Measurements from ENCODE around the gene DCLK1. TPM values are rescaled to one million over a fixed set of nuclear protein-coding genes. Genes with fewer than 3 reads are reported as not detected.

Gene DCLK1
- total RNA-seq, 1 experiment from 2014 or later = 36.2 TPM

GRCh38 chr13:35792021-35792420, 339.2 kb downstream of the DCLK1 start:
- H3K4me1 ChIP-seq (ENCODE audit: insufficient read depth, low read length) = no peaks in the 10 kb centered on the region
- Mint-ChIP-seq H3K9me3 (no peaks in the 10 kb centered on the region), H3K36me3 (ENCODE audit: insufficient read depth in 1 of 3, low read depth in 3 of 3) (no peaks in the 10 kb centered on the region), H3K27me3 (ENCODE audit: low read depth) (no peaks in the 10 kb centered on the region), H3K4me3 (no peak overlapping the region), H3K4me1 (peaks cover 15 to 29% of the 10 kb centered on the region in 2 experiments), H3K27ac (no peak overlapping the region)
- no peak overlapping the region for H3K4me2 ChIP-seq (ENCODE audit: insufficient read depth, insufficient read length, low read length)
- H3T11ph ChIP-seq (ENCODE audit: low read length) = no peak overlapping the region
- H3K23me2 ChIP-seq (ENCODE audit: insufficient read length, low read depth, low read length, poor library complexity, severe bottlenecking) = no peaks in the 10 kb centered on the region
- no peak overlapping the region for H2BK20ac ChIP-seq (ENCODE audit: low read depth, low read length, poor library complexity, severe bottlenecking)
- H2AK5ac ChIP-seq (ENCODE audit: insufficient read length, low read length) = no peak overlapping the region
- H3K4ac ChIP-seq (ENCODE audit: low read depth, low read length) = no peak overlapping the region
- H2AFZ ChIP-seq (ENCODE audit: low read length) = no peak overlapping the region
- no peak overlapping the region for H4K8ac ChIP-seq (replicated peaks; ENCODE audit: insufficient read length, low read depth, low read length)
- H3K14ac ChIP-seq (ENCODE audit: insufficient read depth, low read length) = no peak overlapping the region
- no peak overlapping the region for H3K18ac ChIP-seq (ENCODE audit: insufficient read length, low read depth, low read length)
- no peak overlapping the region for H3K9ac ChIP-seq (ENCODE audit: extremely low read depth, insufficient read length, low read length)
- no peaks in the 10 kb centered on the region for H4K20me1 ChIP-seq (ENCODE audit: control insufficient read depth, insufficient read depth, insufficient read length)
- no peaks in the 10 kb centered on the region for H3K79me2 ChIP-seq (ENCODE audit: insufficient read depth, low read length)
- no peaks in the 10 kb centered on the region for H3K27me3 ChIP-seq (ENCODE audit: insufficient read depth, low read length)
- DNase-seq = no peak
- no peak overlapping the region for H2BK15ac ChIP-seq (ENCODE audit: low read depth, low read length)
- H3K79me1 ChIP-seq (ENCODE audit: insufficient read depth, low read depth, low read length, poor library complexity, severe bottlenecking) = no peaks in the 10 kb centered on the region
- H2BK5ac ChIP-seq (ENCODE audit: insufficient read length, low read length) = no peak overlapping the region
- no peak overlapping the region for H2BK12ac ChIP-seq (ENCODE audit: insufficient read length, low read depth, low read length)
- H4K91ac ChIP-seq (ENCODE audit: insufficient read length, low read depth, low read length) = no peak overlapping the region
- no peak overlapping the region for H3K27ac ChIP-seq (ENCODE audit: insufficient read length, low read depth, low read length)
- no peak overlapping the region for H2BK120ac ChIP-seq (ENCODE audit: low read depth, low read length, poor library complexity, severe bottlenecking)
- TF ChIP-seq CTCF (conservative IDR thresholded peaks at IDR 0.05) = no peak
- no peak overlapping the region for H3K23ac ChIP-seq (ENCODE audit: insufficient read length, low read depth, low read length)
- no peak overlapping the region for H3K56ac ChIP-seq (ENCODE audit: insufficient read length, low read depth, low read length)
- no peaks in the 10 kb centered on the region for H3K9me3 ChIP-seq (ENCODE audit: control insufficient read depth, low read depth, low read length)
- WGBS (ENCODE audit: extremely low coverage, insufficient read length, low lambda C conversion rate) = no CpG with 5 or more reads among the region's 8 CpGs
- no peak overlapping the region for H4K5ac ChIP-seq (ENCODE audit: insufficient read length, low read depth, low read length)
